Endothelial cell of umbilical vein (primary cell): ENCODE measurements around the gene CAV1. TPM values are rescaled to one million over a fixed set of nuclear protein-coding genes. Genes with fewer than 3 reads are reported as not detected.

Source experiments
- BruUV-seq: library from RNA; stranded (reverse); fragments of 400-500 nt; replicated peaks from 2 replicates; lab custom pipeline; 2021; lab: Mats Ljungman, UMichigan
- CTCF ChIA-PET: fragments of 300-600, 350-600 bp; sonication (Branson Sonifier 250); formaldehyde crosslinking; loops from one replicate; lab custom pipeline; 2021; ENCODE audit warnings: antibody characterized with exemption, inconsistent platforms; lab: Charles Lee
- POLR2A ChIA-PET: fragments of 300-600, 350-600 bp; sonication (Branson Sonifier 250); formaldehyde crosslinking; loops from one replicate; lab custom pipeline; 2021; ENCODE audit warnings: antibody characterized with exemption, inconsistent platforms; lab: Charles Lee
- DNase-seq: peaks from one replicate; pipeline ENCODE4 v3.0.0-alpha.2; 2011; ENCODE audit warnings: low read depth, low spot score
- FAIRE-seq: peaks from 2 replicates; lab custom pipeline; 2011; peaks lifted over from hg19 to GRCh38; lab: Jason Lieb, UNC
- H2AFZ ChIP-seq: 2 replicates; pipeline ENCODE4 v1.6.0; 2012; ENCODE audit warnings: low read depth, low read length, control low read depth, inconsistent platforms
- H3K27ac ChIP-seq: 2 replicates; pipeline ENCODE4 v1.5.1; 2011; ENCODE audit warnings: low read depth, mild to moderate bottlenecking, control low read depth, low read length, moderate library complexity; ENCODE audit not compliant: insufficient read depth
- H3K27me3 ChIP-seq, 2 experiments: 2 replicates each; pipeline versions ENCODE4 v1.6.0 to v1.6.1; 2011; ENCODE audit warnings: low read length in 2 of 2, mixed read lengths in 1 of 2; ENCODE audit not compliant: control insufficient read depth in 2 of 2, insufficient read depth in 2 of 2
- H3K36me3 ChIP-seq, 2 experiments: 2 replicates in 1 of 2; 3 replicates in 1 of 2; pipeline ENCODE4 v1.5.1; 2011; ENCODE audit warnings: low read length in 2 of 2, mild to moderate bottlenecking in 1 of 2, moderate library complexity in 1 of 2; ENCODE audit not compliant: control insufficient read depth in 2 of 2, insufficient read depth in 2 of 2; ENCODE audit errors: extremely low read depth in 1 of 2
- H3K4me1 ChIP-seq: 3 replicates; pipeline ENCODE4 v1.5.1; 2011; ENCODE audit warnings: mild to moderate bottlenecking, low read length; ENCODE audit not compliant: control insufficient read depth, insufficient read depth; ENCODE audit errors: extremely low read depth
- H3K4me2 ChIP-seq: 2 replicates; pipeline ENCODE4 v1.6.1; 2011; ENCODE audit warnings: low read length, control low read depth, mixed read lengths; ENCODE audit not compliant: insufficient read depth
- H3K4me3 ChIP-seq, 3 experiments: fragments of 200-600 bp in 1 of 3; sonication (generic), shearing (Covaris generic) in 1 of 3; replicated peaks in 1 of 3; 2 replicates each; pipeline ENCODE4 v1.5.1; 2011 to 2016; ENCODE audit warnings: control low read depth in 3 of 3, low read length in 3 of 3, mild to moderate bottlenecking in 2 of 3, inconsistent platforms in 1 of 3, low read depth in 1 of 3, moderate library complexity in 1 of 3; ENCODE audit not compliant: insufficient read depth in 1 of 3
- H3K79me2 ChIP-seq: 2 replicates; pipeline ENCODE4 v1.6.0; 2012; ENCODE audit warnings: low read length, inconsistent platforms; ENCODE audit not compliant: control insufficient read depth, insufficient read depth
- H3K9ac ChIP-seq: replicated peaks from 2 replicates; pipeline ENCODE3; 2011; ENCODE audit warnings: low read length, control low read depth; ENCODE audit not compliant: insufficient read depth; ENCODE audit errors: extremely low read depth
- H3K9me1 ChIP-seq: replicated peaks from 3 replicates; pipeline ENCODE4 v1.6.0; 2011; ENCODE audit warnings: mild to moderate bottlenecking, low read length; ENCODE audit not compliant: control insufficient read depth, insufficient read depth; ENCODE audit errors: extremely low read depth
- H3K9me3 ChIP-seq: replicated peaks from 2 replicates; pipeline ENCODE4 v1.5.1; 2012; ENCODE audit warnings: low read length, inconsistent platforms; ENCODE audit not compliant: control insufficient read depth, insufficient read depth
- H4K20me1 ChIP-seq: replicated peaks from 2 replicates; pipeline ENCODE3; 2011; ENCODE audit warnings: mild to moderate bottlenecking, low read length; ENCODE audit not compliant: control insufficient read depth, insufficient read depth; ENCODE audit errors: extremely low read depth
- CTCF ChIP-seq, 2 donors: IDR thresholded peaks; 1 replicate in 1 of 2; 2 replicates in 1 of 2; pipeline ENCODE4 v1.5.1; 2011; ENCODE audit warnings: low read length in 2 of 2, mild to moderate bottlenecking in 2 of 2, moderate library complexity in 2 of 2, control low read depth in 1 of 2, inconsistent platforms in 1 of 2, low read depth in 1 of 2; ENCODE audit not compliant: insufficient read depth in 1 of 2; ENCODE audit errors: extremely low read depth in 1 of 2
- EZH2 ChIP-seq: IDR thresholded peaks from 2 replicates; pipeline ENCODE4 v1.6.1; 2012; ENCODE audit warnings: borderline replicate concordance, low read depth, mild to moderate bottlenecking, moderate library complexity, low read length, inconsistent platforms; ENCODE audit not compliant: severe bottlenecking
- FOS ChIP-seq: IDR thresholded peaks from 2 replicates; pipeline ENCODE4 v1.6.1; 2011; ENCODE audit warnings: mild to moderate bottlenecking, low read length, moderate library complexity, borderline replicate concordance; ENCODE audit not compliant: insufficient read depth
- GATA2 ChIP-seq: IDR thresholded peaks from 2 replicates; pipeline ENCODE4 v1.7.0; 2011; ENCODE audit warnings: low read depth, mild to moderate bottlenecking, moderate library complexity, mixed read lengths, low read length; ENCODE audit not compliant: insufficient read length, insufficient read depth
- JUN ChIP-seq: IDR thresholded peaks from 2 replicates; pipeline ENCODE4 v1.6.1; 2011; ENCODE audit warnings: borderline replicate concordance, low read depth; ENCODE audit not compliant: insufficient read length, insufficient read depth
- MYC ChIP-seq: IDR thresholded peaks from one replicate; pipeline ENCODE4 v1.6.1; 2011; ENCODE audit warnings: mild to moderate bottlenecking, low read depth, low read length
- POLR2A ChIP-seq: IDR thresholded peaks from 2 replicates; pipeline ENCODE4 v1.6.1; 2012; ENCODE audit warnings: low read depth, mild to moderate bottlenecking, control low read depth, low read length
- POLR2AphosphoS5 ChIP-seq: IDR thresholded peaks from 2 replicates; pipeline ENCODE4 v1.6.1; 2012; ENCODE audit warnings: low read depth, mild to moderate bottlenecking, control low read depth, low read length, moderate library complexity; ENCODE audit not compliant: insufficient read depth
- dilution Hi-C: fragments of 300-500 bp; cut with MboI; formaldehyde crosslinking; loops from one replicate; pipeline ENCODE4 v1.15.0; 2019; ENCODE audit warnings: low sequenced_read_pairs; ENCODE audit not compliant: extremely low pct_ligation_motif_present
- intact Hi-C: fragments of 100-400 bp; cut with micrococcal nuclease; formaldehyde crosslinking; loops from one replicate; pipeline ENCODE4 v1.10.0; 2022
- polyA plus RNA-seq, 4 experiments: library from polyadenylated mRNA; depleted of rRNA in 3 of 4; stranded (reverse) in 3 of 4; unstranded in 1 of 4; fragments of >200 nt; gene quantifications; 2 replicates each; pipeline versions ENCODE4 v1.2.1 to v1.2.3, GENCODE V29; 2011 to 2012; ENCODE audit warnings: missing spikeins in 1 of 4
- total RNA-seq: library from RNA; stranded (reverse); gene quantifications from 2 replicates; pipeline ENCODE4 v1.2.3, GENCODE V29; 2021
- TF ChIP-seq, protein P1 (sequence below): IDR thresholded peaks from 2 replicates; pipeline ENCODE4 v1.6.1; 2011; ENCODE audit not compliant: insufficient read depth, insufficient read length

Gene CAV1
- total and polyA plus RNA-seq, 2 donors (not counting 3 experiments of a cell fraction or from before 2014, with no cell fraction given), result 1,483 to 3,129 TPM

GRCh38 chr7:116539879-116540278, 15.0 kb downstream of the CAV1 start:
- no peak overlapping the region for H2AFZ ChIP-seq
- no peak overlapping the region for H3K27ac ChIP-seq
- dilution Hi-C loops (no loop called here), intact Hi-C loops (no loop called here)
- ChIA-PET POLR2A (interaction anchor here (0.5 kb wide), 1 partner anchor 18 kb away, joined by 3 read pairs; no protein-coding TSS in a partner anchor), CTCF (interaction anchor here (1.3 to 1.6 kb wide), 3 partner anchors 11 to 49 kb away, joined by 3 to 7 read pairs (median 3); no protein-coding TSS in a partner anchor)
- H4K20me1 ChIP-seq, result peaks cover 12% of the 10 kb centered on the region
- H3K27me3 ChIP-seq, result no peaks in the 10 kb centered on the region
- no peak for TF ChIP-seq EZH2
- no peak for TF ChIP-seq MYC
- TF ChIP-seq FOS, result no peak
- TF ChIP-seq JUN, result no peak
- TF ChIP-seq GATA2, result no peak
- peaks cover 26 to 55% of the 10 kb centered on the region in 2 experiments for H3K36me3 ChIP-seq
- no TSS peak for BruUV-seq
- DNase-seq (no peak), FAIRE-seq (no peak)
- no peak overlapping the region for H3K9ac ChIP-seq
- no peak overlapping the region for H3K4me3 ChIP-seq
- H3K9me1 ChIP-seq, result no peaks in the 10 kb centered on the region
- no peak overlapping the region for H3K4me2 ChIP-seq
- peaks cover 96% of the 10 kb centered on the region for H3K79me2 ChIP-seq
- H3K4me1 ChIP-seq, result peaks cover 30% of the 10 kb centered on the region
- no peaks in the 10 kb centered on the region for H3K9me3 ChIP-seq

GRCh38 chr7:116540743-116541142, 15.9 kb downstream of the CAV1 start:
- no peak overlapping the region for H3K4me2 ChIP-seq
- TF ChIP-seq MYC (no peak), POLR2A (no peak), FOS (no peak), GATA2 (no peak), CTCF (IDR thresholded peaks at IDR 0.05; ENCODE audit: extremely low read depth in 1 of 2, insufficient read depth in 1 of 2, low read depth in 1 of 2, low read length in 2 of 2) (no peak), POLR2AphosphoS5 (no peak), EZH2 (no peak), JUN (no peak)
- TF ChIP-seq, protein P1, sequence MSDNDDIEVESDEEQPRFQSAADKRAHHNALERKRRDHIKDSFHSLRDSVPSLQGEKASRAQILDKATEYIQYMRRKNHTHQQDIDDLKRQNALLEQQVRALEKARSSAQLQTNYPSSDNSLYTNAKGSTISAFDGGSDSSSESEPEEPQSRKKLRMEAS, result no peak
- no peak for DNase-seq
- ChIA-PET POLR2A (interaction anchor here (0.6 to 1.0 kb wide), 2 partner anchors 18 to 30 kb away, joined by 3 read pairs; no protein-coding TSS in a partner anchor), CTCF (interaction anchor here (1.3 to 3.4 kb wide), 3 partner anchors 17 to 48 kb away, joined by 3 to 20 read pairs (median 3); no protein-coding TSS in a partner anchor)
- no peak for FAIRE-seq
- no peak overlapping the region for H2AFZ ChIP-seq
- H4K20me1 ChIP-seq, result peaks cover 12% of the 10 kb centered on the region
- intact Hi-C loops, result no loop called here
- peaks cover 25 to 53% of the 10 kb centered on the region in 2 experiments for H3K36me3 ChIP-seq
- no peaks in the 10 kb centered on the region for H3K9me3 ChIP-seq
- no peak overlapping the region for H3K27ac ChIP-seq
- no peak overlapping the region for H3K4me3 ChIP-seq
- dilution Hi-C loops, result no loop called here
- H3K27me3 ChIP-seq, result no peaks in the 10 kb centered on the region
- peaks cover 22% of the 10 kb centered on the region for H3K4me1 ChIP-seq
- no peak overlapping the region for H3K9ac ChIP-seq
- no peaks in the 10 kb centered on the region for H3K9me1 ChIP-seq
- BruUV-seq, result no TSS peak
- peaks cover 96% of the 10 kb centered on the region for H3K79me2 ChIP-seq
